Measurements from ENCODE around the gene TPRN.
A peak's percentile ranks its signal among the peaks of the same experiment; 100 is the strongest.

The TPRN gene

DNA sequence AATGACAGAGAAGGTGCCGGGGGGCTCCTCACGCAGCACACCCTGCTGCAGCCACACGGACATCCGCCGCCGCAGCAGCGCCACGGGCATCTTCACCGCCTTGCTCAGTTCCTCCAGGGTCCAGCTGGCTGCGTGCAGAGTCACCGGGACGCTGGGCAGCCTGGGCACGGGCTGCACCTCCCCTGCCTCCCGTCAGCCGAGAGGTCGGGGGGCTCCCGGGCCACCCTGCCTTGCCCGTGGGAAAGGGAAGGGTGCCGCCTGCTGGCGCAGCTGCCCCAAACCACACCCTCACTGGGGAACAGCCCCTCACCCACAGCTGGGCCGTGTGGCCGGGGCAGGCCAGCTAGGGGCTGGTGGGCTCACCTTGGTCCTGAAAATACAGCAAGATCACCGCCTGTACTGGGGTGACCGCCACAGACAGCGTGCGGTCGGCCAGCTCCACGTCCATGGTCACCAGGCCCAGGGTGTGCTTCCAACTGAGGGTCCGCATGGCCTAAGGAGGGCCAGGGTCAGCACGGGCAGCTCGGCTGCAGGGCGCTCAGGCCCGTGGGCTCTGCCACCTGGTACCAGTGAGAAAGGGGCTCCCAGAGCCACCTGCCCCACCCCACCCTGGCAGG is 25.1 kb downstream of the TPRN start:
- Histone ChIP-seq H3K4me3 (ENCODE audit: low read depth, low read length) (no peak overlapping the region), H3K9me3 (ENCODE audit: control insufficient read depth, insufficient read depth, low read length) (no peaks in the 10 kb centered on the region), H3K27me3 (ENCODE audit: control insufficient read depth, insufficient read depth, low read length) (peaks cover 10% of the 10 kb centered on the region), H3K9ac (ENCODE audit: low read depth, low read length) (no peak overlapping the region), H3K36me3 (ENCODE audit: control insufficient read depth, insufficient read depth, low read length) (peaks cover 15% of the 10 kb centered on the region), H3K4me1 (ENCODE audit: control insufficient read depth, insufficient read depth, low read length) (no peaks in the 10 kb centered on the region)

DNA sequence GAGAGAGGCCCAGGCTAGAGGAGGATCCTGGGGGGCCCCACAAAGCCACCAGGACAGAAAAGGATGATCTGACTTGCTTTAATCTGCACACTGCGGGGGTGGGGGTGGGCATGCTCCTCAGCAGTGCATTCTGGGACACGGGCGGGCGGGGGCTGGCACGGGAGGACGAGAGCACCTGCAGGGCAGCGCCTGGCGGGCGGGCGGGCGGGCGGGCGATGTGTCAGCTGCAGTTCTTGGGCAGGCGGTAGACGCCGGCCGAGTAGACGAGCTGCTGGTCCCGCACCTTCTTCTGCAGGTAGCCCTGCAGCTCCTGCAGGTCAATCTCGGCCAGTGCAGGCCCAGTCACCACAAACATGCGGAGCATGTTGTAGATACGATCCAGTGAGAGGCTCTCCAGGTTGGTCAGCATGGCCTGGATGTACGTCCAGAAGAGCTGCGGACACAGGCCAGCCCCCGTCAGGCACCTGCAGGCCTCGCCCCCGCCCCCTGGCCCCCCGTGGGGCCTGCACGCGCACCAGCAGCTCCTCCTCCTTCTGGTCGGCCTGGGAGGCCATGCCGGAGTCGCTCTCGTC is 25.7 kb downstream of the TPRN start:
- Histone ChIP-seq H3K4me1 (ENCODE audit: control insufficient read depth, insufficient read depth, low read length) (no peaks in the 10 kb centered on the region), H3K36me3 (ENCODE audit: control insufficient read depth, insufficient read depth, low read length) (peaks cover 10% of the 10 kb centered on the region), H3K9me3 (ENCODE audit: control insufficient read depth, insufficient read depth, low read length) (no peaks in the 10 kb centered on the region), H3K27me3 (ENCODE audit: control insufficient read depth, insufficient read depth, low read length) (peaks cover 14% of the 10 kb centered on the region), H3K9ac (ENCODE audit: low read depth, low read length) (no peak overlapping the region), H3K4me3 (ENCODE audit: low read depth, low read length) (no peak overlapping the region)

DNA sequence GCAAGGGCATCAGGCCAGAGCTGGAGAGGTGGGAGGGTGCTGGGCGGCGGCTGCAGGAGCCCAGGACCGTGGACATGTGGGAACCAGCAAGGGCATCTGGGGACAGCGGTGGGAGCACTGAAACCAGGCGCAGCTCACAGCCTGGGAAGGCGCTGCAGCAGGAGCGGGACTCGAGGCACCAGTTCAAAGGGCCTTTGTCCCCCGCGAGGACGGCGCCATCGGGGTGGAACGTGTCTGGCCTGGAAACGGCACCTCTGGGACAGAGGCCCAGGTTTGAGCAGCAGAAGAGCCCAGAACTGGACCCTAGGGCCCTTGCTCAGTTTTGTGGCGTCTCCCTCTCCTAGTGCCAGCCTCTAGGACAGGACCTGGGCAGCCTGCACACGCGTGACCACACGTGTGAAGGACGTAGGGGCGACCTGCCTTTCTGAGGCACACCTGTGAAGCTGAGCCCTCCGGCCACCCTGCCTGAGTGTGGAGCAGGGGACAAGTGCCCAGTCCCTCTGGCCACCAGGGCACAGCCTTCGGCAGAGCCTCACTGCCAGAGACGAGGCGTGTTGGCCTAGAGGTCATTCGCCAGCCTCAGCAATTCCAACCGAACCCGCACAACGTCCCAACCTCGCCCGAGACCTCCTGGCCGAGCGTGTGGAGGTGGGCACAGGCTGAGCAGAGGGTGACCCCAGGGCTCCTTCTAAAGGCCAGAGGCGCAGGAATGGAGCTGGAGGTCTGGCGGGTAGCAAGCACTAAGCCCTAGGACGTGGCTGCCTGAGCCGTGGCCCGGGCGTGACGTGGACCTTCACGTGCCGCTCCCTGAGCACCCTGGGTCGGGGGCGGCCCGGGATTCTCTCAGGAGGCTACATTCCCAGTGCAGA is 26.5 kb downstream of the TPRN start:
- peaks cover 15% of the 10 kb centered on the region for H3K27me3 ChIP-seq (ENCODE audit: control insufficient read depth, insufficient read depth, low read length)
- H3K9me3 ChIP-seq (ENCODE audit: control insufficient read depth, insufficient read depth, low read length) = no peaks in the 10 kb centered on the region
- H3K4me3 ChIP-seq (ENCODE audit: low read depth, low read length) = no peak overlapping the region
- H3K9ac ChIP-seq (ENCODE audit: low read depth, low read length) = no peak overlapping the region
- peaks cover 2% of the 10 kb centered on the region for H3K36me3 ChIP-seq (ENCODE audit: control insufficient read depth, insufficient read depth, low read length)
- no peaks in the 10 kb centered on the region for H3K4me1 ChIP-seq (ENCODE audit: control insufficient read depth, insufficient read depth, low read length)

DNA sequence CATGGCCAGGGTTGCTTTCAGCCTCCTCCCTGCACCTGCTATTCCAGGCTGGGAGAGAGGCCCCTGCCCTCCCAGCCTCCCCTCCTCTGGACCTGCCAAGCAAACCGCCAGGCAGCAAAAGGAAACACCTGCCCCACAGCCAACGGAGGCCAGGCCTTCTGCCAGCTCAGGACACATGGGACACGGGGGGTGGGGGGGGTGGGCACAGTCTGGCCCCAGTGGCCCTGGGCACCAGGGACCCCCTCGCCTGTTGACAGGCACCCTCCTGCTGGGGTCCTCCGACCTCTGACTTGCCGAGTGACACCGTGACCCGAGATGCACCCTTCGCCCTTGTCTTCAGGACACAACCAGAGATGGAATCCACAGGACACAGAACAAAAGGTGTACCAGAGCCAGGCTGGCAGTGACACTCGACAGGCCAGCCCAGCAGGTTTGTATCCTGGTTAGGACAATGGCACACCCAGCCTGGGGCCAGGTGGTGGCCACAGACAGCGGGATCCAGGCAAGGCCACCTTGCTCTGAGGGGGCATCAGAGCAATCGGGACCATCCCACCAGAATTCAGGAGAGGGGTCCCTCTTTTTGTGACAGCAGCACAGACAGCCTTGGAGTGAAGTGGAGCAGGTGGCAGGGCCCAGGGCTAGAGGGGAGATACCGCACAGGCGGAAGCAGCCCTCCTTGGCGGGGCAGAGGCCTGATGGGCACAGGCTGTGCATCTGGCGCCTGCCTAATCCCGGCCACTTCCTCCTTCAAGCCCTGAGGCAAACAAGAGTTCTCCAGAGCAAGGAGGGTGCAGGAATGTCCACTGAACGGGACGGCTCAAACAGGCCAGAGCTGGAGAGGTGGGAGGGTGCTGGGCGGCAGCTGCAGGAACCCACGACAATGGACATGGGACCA is 27.4 kb downstream of the TPRN start:
- H3K9ac ChIP-seq (ENCODE audit: low read depth, low read length) = no peak overlapping the region
- no peaks in the 10 kb centered on the region for H3K36me3 ChIP-seq (ENCODE audit: control insufficient read depth, insufficient read depth, low read length)
- no peak overlapping the region for H3K4me3 ChIP-seq (ENCODE audit: low read depth, low read length)
- H3K27me3 ChIP-seq (ENCODE audit: control insufficient read depth, insufficient read depth, low read length) = peaks cover 19% of the 10 kb centered on the region
- H3K4me1 ChIP-seq (ENCODE audit: control insufficient read depth, insufficient read depth, low read length) = no peaks in the 10 kb centered on the region
- H3K9me3 ChIP-seq (ENCODE audit: control insufficient read depth, insufficient read depth, low read length) = no peaks in the 10 kb centered on the region

DNA sequence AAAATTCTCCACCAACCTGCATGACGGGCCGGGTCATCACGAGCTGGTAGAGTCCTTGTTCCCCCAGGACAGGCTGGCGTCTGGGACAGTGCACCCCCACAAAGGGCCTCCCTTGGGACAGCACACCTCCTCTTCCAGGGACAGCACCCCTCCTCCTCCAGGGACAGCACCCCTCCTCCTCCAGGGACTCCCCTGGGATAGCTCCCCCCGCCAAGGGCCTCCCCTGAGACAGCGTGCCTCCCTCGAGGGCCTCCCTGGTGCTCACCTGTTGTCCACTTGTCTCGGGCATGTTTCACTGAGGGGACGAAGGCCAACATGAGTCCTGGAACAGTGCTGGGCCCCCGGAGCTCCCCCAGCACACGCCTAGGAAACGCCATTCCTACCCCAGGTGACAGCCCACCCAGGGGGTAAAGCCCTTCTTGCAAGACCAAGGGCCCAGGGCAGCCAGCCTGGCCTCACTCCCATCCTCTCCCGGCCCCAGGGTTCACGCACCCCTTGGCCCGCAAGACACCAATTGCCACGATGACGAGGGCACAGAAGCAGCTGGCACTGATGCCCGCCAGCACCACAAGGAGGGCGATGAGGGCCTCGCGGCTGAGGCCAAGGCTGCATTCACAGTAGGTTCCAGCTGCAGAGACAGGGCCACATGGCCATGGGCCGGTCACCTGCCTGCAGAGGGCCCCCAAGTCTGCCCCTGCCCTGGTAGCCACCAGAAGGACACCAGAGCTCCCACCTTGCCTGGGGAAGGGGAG is 29.2 kb downstream of the TPRN start:
- no peaks in the 10 kb centered on the region for H3K4me1 ChIP-seq (ENCODE audit: control insufficient read depth, insufficient read depth, low read length)
- H3K9me3 ChIP-seq (ENCODE audit: control insufficient read depth, insufficient read depth, low read length) = no peaks in the 10 kb centered on the region
- no peak overlapping the region for H3K9ac ChIP-seq (ENCODE audit: low read depth, low read length)
- H3K27me3 ChIP-seq (ENCODE audit: control insufficient read depth, insufficient read depth, low read length) = peaks cover 34% of the 10 kb centered on the region
- no peaks in the 10 kb centered on the region for H3K36me3 ChIP-seq (ENCODE audit: control insufficient read depth, insufficient read depth, low read length)
- no peak overlapping the region for H3K4me3 ChIP-seq (ENCODE audit: low read depth, low read length)

DNA sequence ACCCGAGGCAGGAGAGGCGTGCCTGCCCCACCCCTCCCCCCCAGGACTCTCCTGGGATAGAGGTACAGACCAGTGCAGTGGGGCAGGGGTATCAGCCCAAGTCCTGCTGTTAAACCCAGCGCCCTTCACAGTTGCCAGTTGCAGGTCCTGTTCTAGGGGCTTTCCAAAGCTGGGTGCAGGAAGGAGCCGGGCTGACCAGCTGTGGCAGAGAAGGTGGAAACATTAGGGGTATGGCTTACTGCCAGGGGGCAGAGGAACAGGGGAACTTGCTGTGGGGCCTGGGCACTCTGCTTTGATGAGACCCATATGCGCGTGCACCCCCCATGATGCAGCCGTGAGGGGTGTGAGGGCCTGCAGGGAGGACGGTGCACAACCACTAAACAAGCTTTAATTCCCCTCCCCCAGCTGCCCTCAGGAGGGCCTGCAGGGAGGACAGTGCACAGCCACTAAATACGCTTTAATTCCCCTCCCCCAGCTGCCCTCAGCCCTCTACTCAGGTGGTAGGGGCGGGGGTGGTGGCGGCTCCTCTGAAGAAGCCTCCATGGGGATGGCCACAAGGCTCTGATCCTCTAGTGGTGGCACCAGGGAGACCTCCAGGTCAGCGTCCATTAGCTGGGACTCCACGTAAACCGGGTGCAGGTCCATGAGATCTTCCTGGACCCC is 29.9 kb downstream of the TPRN start:
- Histone ChIP-seq H3K4me3 (ENCODE audit: low read depth, low read length) (no peak overlapping the region), H3K27me3 (ENCODE audit: control insufficient read depth, insufficient read depth, low read length) (peaks cover 37% of the 10 kb centered on the region), H3K9ac (ENCODE audit: low read depth, low read length) (no peak overlapping the region), H3K4me1 (ENCODE audit: control insufficient read depth, insufficient read depth, low read length) (no peaks in the 10 kb centered on the region), H3K9me3 (ENCODE audit: control insufficient read depth, insufficient read depth, low read length) (no peaks in the 10 kb centered on the region), H3K36me3 (ENCODE audit: control insufficient read depth, insufficient read depth, low read length) (no peaks in the 10 kb centered on the region)

DNA sequence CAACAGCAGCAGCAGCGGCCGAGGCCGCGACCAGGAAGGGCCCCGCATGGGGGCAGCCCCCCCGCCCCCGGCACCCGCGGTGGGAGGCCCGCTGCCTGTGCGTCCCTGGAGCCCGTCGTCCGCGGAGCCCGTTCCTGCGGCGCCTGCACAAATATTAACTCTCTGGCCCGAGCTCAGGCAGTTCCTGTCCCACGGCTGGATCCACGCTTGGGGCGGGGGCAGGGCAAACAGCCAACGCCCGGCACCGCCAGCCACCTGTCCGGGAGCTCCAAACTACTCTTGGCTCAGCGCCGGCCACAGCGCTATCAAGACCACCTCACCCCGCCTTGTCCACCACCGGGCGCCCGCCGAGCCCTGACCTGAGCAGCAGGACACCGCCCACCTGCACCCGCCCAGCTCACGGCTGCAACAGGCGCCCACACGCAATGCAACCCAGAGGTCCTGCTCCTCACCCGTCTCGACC is 30.6 kb downstream of the TPRN start, which contains the start of gene LRRC26:
Gene LRRC26, minus strand, starts transcription at position 156 of the 463 bp plus-strand sequence. Its CDS starts 108 bp downstream, at position 48.
- Histone ChIP-seq H3K27me3 (ENCODE audit: control insufficient read depth, insufficient read depth, low read length) (peaks cover 36% of the 10 kb centered on the region), H3K9ac (ENCODE audit: low read depth, low read length) (peak within 1 kb of the TSS; percentile 37), H3K4me3 (ENCODE audit: low read depth, low read length) (peak within 1 kb of the TSS; percentile 52), H3K36me3 (ENCODE audit: control insufficient read depth, insufficient read depth, low read length) (no peaks in the 10 kb centered on the region), H3K9me3 (ENCODE audit: control insufficient read depth, insufficient read depth, low read length) (no peaks in the 10 kb centered on the region), H3K4me1 (ENCODE audit: control insufficient read depth, insufficient read depth, low read length) (no peaks in the 10 kb centered on the region)

DNA sequence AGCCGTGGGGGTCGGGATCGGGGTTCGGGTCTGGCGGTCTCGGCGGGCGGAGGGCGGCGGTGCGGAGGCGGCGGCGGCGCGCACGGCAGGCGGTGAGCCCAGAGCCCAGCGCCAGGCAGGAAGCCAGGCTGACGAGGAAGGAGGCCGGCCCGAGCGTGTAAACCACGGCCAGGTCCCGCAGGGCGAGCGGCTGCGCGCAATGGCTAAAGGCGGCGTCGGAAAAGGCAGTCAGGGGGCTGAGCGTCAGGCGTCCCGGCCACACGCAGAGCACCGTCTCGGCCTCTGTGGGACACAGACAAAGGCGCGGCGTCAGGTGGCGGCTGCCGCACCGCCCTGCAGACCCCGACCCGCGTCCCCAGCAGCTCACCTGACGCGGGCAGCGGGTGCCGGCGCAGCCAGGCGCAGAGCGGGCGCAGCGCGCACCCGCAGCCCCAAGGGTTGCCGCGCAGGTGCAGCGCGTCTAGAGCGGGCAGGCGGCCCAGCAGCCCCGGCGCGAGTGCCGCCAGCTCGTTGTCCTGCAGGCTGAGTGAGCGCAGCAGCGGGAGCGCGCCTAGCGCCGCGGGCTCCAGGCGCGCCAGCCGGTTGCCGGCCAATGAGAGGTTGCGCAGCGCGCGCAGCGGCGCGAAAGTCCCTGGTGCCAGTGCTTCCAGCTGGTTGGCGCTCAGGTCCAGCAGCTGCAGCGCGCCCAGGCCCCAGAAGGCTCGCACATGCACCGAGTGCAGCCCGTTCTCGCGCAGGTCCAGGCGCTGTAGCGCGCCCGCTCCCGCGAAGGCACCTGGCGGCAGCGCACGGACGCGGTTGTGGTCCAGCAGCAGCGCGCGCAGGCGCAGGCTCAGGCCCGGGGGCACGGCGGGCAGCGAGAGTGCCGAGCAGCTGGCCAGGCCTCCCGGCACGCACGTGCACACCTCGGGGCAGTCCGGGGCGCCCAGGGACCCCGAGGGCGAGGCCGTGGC is 31.4 kb downstream of the TPRN start:
- Histone ChIP-seq H3K4me3 (ENCODE audit: low read depth, low read length) (peak overlapping the region; percentile 52), H3K27me3 (ENCODE audit: control insufficient read depth, insufficient read depth, low read length) (peaks cover 37% of the 10 kb centered on the region), H3K36me3 (ENCODE audit: control insufficient read depth, insufficient read depth, low read length) (no peaks in the 10 kb centered on the region), H3K9ac (ENCODE audit: low read depth, low read length) (peak overlapping the region; percentile 37), H3K4me1 (ENCODE audit: control insufficient read depth, insufficient read depth, low read length) (no peaks in the 10 kb centered on the region), H3K9me3 (ENCODE audit: control insufficient read depth, insufficient read depth, low read length) (no peaks in the 10 kb centered on the region)

DNA sequence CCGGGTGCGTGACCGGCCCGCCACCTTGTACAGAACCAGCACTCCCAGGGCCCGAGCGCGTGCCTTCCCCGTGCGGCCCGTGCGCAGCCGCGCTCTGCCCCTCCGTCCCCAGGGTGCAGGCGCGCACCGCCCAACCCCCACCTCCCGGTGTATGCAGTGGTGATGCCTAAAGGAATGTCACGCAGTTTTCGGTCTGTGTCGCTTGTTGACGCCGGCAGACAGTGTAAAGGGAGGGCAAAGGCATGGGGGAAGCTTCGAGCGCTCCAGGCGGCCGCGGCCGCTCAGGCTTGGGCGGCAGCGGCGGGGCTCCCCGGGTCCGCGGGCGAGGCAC is 32.0 kb downstream of the TPRN start:
- peaks cover 41% of the 10 kb centered on the region for H3K27me3 ChIP-seq (ENCODE audit: control insufficient read depth, insufficient read depth, low read length)
- no peak overlapping the region for H3K9ac ChIP-seq (ENCODE audit: low read depth, low read length)
- peak overlapping the region; percentile 52 for H3K4me3 ChIP-seq (ENCODE audit: low read depth, low read length)
- H3K9me3 ChIP-seq (ENCODE audit: control insufficient read depth, insufficient read depth, low read length) = no peaks in the 10 kb centered on the region
- H3K4me1 ChIP-seq (ENCODE audit: control insufficient read depth, insufficient read depth, low read length) = no peaks in the 10 kb centered on the region
- H3K36me3 ChIP-seq (ENCODE audit: control insufficient read depth, insufficient read depth, low read length) = no peaks in the 10 kb centered on the region
